GM23248 (cell line): ENCODE data around the gene VSTM2B.

Experiments
- EZH2 ChIP-seq: fragments of 200-600 bp; sonication (generic); IDR thresholded peaks from 2 replicates; pipeline ENCODE4 v1.6.1; 2018; ENCODE audit warnings: antibody characterized with exemption, mild to moderate bottlenecking; ENCODE audit not compliant: insufficient read depth, poor library complexity, severe bottlenecking
- EZH2phosphoT487 ChIP-seq: fragments of 200-600 bp; sonication (generic); IDR thresholded peaks from 2 replicates; pipeline ENCODE4 v1.6.1; 2018; ENCODE audit warnings: antibody characterized with exemption, moderate library complexity, mild to moderate bottlenecking, low read depth; ENCODE audit not compliant: insufficient read depth

- TF ChIP-seq EZH2 = no peak
- TF ChIP-seq EZH2phosphoT487 = no peak
These were observed 77.5 kb downstream of the VSTM2B start for GRCh38 chr19:29603308-29603707.
